ENCODE measurements around the gene CYP26B1.

CYP26B1 gene

DNA sequence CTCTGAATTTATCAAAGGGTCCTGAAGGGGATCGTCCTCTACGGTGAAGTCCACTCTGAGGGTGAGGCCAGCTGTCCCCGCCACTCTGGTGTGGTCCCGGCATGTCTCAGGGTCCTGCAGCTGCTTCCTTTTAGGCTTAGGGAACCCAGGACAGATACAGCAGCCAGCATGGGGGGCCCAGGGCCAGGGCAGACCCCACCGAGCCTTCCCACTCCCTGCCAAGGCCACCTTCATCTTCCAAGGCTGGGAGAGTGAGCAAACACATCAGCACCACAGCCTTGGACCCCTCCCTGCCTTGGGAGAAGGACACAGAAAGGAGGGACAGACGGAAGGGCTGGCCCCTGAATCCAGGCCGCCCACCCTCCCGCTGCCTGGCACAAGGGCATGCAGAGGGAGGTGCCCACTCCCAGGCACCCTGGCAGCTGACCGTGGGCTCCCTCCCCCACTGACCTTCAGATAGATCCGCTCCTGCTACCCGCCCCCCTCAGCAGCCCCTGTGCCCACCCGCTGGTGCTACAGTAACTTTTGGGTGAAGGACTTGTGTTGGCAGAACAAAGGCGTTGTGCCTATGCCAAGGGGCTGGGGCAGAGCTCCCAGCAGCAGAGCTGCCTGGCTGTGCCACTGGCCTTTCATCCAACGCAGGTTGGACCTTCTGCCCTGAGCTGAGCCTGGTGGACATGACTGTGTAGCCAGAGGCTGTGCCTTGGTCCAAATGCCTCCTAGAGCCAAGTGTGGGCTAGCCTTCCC is 7.6 kb downstream of the CYP26B1 start:
- Mint-ChIP-seq H3K36me3 (no peaks in the 10 kb centered on the region), H3K4me3 (no peak overlapping the region), H3K9me3 (no peaks in the 10 kb centered on the region), H3K27ac (no peak overlapping the region), H3K4me1 (peaks cover 13% of the 10 kb centered on the region)
- ATAC-seq (no peak), DNase-seq (ENCODE audit: low spot score in 2 of 2) (no peak)

DNA sequence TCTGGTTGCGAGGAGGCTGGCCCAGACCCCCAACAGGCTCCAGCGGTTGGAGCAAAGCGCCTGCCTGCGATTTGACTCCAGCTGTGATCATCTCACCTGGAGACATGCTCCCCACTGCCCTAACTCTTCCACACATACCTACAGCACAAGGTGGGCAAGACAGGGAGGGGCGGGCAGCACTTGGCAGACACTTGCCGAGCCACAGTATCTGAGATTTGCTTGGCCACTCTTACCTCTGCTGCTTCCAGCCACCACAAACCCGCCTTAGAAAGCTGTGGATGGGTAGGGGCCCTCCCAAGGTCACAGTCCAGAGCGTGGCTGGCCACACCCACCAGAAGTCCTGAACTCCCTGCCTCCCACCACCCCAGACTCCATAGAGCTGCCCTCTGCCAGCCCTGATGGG is 8.2 kb downstream of the CYP26B1 start:
- Mint-ChIP-seq H3K36me3 (no peaks in the 10 kb centered on the region), H3K4me3 (no peak overlapping the region), H3K9me3 (no peaks in the 10 kb centered on the region), H3K27ac (no peak overlapping the region), H3K4me1 (peaks cover 13% of the 10 kb centered on the region)
- no peak for ATAC-seq
- DNase-seq (ENCODE audit: low spot score in 2 of 2) = no peak

DNA sequence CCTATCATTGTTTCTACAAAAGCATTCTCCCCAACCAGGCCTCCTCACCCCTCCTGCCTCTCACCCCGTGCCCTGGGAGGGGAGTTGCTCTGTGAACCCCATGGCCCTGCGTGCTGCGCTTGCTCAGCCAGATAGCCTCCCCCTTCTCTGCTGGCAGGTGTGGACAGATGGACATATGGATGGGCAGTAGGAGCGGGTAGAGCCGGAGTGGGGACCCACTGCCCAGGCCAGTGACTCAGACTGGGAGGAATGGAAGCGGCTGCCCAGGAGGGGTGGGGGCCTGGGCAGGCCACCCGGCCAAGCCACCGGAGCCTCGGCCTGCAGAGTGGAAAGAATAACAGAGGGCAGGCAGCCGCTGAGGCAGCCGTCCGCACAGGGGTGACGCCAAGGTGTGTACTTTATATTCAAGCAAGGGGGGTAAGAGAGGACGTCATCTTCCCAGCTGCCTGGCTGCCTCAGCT is 8.7 kb downstream of the CYP26B1 start:
- no peaks in the 10 kb centered on the region for H3K36me3 Mint-ChIP-seq
- ATAC-seq = no peak
- no peak for DNase-seq (ENCODE audit: low spot score in 2 of 2)
- no peak overlapping the region for H3K27ac Mint-ChIP-seq
- no peaks in the 10 kb centered on the region for H3K9me3 Mint-ChIP-seq
- peaks cover 13% of the 10 kb centered on the region for H3K4me1 Mint-ChIP-seq
- H3K4me3 Mint-ChIP-seq = no peak overlapping the region

DNA sequence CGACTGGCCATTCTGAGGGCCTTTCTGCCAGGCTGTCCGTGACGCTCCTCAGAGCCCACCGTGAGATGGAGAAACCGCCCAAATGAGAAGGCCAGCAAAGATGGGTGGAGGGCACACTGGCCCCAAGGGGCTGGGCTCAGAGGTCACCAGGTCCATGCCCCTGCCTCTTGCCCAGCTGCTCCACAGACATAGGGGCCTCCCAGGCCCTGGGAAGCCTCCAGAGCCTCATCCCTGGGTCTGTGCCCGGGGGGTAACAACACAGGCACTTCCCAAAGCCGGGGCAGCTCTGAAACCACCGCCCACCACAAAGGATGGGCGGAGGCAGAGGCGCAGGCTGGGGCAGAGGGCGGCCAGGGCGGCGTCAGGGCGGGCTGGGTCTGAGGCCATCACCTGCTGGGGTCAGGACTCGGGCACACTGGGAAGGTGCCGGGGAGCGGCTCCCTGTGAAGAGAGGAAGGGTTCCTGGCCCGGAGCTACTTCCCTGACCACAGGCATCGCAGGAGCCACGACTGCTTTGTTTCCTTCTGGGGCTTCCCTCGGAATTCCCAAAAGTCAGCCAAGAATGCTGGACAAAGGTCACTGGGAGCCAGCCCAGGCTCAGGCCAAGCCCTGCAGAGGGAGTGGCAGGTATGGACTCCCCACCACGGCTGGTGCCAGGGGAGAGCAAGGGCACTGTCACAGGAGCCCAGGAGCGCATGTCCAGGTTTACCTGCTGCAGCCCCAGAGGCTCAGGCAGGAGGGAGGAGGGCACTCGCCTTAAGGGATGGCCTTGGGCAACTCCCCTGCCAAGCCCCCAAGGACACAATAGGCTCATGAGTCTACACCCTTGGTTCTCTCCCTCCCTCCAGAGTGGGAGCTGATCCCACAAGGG is 9.4 kb downstream of the CYP26B1 start:
- H3K9me3 Mint-ChIP-seq = no peaks in the 10 kb centered on the region
- DNase-seq (ENCODE audit: low spot score in 2 of 2) (no peak), ATAC-seq (no peak)
- peaks cover 7% of the 10 kb centered on the region for H3K4me1 Mint-ChIP-seq
- no peak overlapping the region for H3K4me3 Mint-ChIP-seq
- H3K27ac Mint-ChIP-seq = no peak overlapping the region
- H3K36me3 Mint-ChIP-seq = no peaks in the 10 kb centered on the region

DNA sequence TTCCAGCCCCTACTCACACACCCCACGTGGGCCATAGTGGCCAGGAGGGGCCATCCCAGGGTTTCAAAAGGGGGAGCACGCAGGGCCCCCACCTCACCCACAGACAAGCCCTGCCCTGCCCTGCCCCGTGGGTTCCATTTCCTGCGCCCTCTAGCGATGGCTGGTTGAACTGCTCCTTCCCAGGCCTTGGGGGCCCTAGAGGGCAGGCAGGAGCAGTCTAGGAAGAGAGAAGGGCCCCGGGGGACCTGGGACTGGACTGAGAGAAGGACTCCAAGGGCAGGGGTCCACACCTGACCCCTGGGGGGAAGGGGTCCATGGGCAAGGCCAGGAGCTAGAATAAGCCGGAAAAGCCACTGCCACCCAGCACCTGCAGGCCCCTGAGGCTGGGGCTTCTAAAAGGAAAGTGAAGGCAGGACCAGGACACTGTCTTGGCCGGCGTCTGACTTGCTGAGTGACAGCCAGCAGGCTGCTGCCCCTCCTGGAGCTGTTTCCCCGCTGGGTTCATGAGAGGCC is 10.1 kb downstream of the CYP26B1 start:
- Mint-ChIP-seq H3K4me3 (no peak overlapping the region), H3K27ac (no peak overlapping the region), H3K9me3 (no peaks in the 10 kb centered on the region), H3K36me3 (no peaks in the 10 kb centered on the region), H3K4me1 (peaks cover 7% of the 10 kb centered on the region)
- ATAC-seq (peak; percentile 60), DNase-seq (ENCODE audit: low spot score in 2 of 2) (peak; percentile 64 to 87)

DNA sequence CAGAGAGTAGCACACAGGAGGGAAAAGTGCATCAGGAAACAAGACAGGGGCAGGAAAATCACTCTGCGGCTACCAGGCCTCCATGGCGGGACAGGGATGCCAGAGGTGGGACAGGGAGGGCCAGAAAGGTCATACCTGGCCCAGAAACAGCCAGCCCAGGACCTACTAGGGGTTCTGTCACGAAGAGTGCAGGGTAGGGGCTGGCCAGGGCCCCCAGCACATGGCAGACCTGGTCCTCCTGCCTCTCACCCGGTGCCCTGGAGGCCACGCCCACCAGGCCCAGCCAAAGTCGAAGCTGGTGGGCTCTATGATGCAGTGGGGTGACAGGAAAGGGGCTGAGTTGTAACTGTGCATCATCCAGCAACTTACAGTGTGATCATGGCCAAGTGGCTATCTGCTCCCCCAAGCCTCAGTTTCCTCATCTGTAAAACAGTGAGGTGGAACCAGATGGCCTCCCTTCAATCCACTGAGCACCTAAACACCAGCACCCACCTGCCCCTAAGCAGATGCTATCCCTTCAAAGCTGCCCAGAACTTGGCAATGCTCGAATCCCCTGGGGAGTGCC is 10.6 kb downstream of the CYP26B1 start:
- Mint-ChIP-seq H3K4me3 (no peak overlapping the region), H3K9me3 (no peaks in the 10 kb centered on the region), H3K4me1 (peaks cover 7% of the 10 kb centered on the region), H3K36me3 (no peaks in the 10 kb centered on the region), H3K27ac (no peak overlapping the region)
- DNase-seq (ENCODE audit: low spot score in 2 of 2) (no peak), ATAC-seq (no peak)

DNA sequence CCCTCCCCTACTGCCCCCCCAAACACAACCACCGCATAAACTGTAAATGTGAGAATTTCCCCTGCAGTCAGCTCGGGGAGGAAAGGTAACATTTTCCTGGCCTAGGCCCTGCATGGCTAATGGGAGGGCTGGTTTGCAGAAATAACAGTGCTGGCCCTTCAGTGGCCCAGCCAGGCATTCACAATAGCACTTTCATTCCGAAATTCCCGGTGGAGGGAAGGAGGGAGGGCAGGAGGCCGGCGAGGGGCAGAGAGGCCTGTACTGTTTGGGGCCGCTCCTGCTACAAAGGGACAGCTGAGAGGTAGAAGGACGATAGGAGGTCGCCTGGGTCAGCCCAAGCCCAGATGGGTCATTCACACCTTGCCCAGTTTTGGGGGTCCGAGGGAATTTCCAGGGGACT is 11.3 kb downstream of the CYP26B1 start:
- no peak for DNase-seq (ENCODE audit: low spot score in 2 of 2)
- Mint-ChIP-seq H3K9me3 (no peaks in the 10 kb centered on the region), H3K36me3 (no peaks in the 10 kb centered on the region), H3K27ac (no peak overlapping the region), H3K4me1 (peaks cover 7% of the 10 kb centered on the region), H3K4me3 (no peak overlapping the region)
- ATAC-seq = no peak

DNA sequence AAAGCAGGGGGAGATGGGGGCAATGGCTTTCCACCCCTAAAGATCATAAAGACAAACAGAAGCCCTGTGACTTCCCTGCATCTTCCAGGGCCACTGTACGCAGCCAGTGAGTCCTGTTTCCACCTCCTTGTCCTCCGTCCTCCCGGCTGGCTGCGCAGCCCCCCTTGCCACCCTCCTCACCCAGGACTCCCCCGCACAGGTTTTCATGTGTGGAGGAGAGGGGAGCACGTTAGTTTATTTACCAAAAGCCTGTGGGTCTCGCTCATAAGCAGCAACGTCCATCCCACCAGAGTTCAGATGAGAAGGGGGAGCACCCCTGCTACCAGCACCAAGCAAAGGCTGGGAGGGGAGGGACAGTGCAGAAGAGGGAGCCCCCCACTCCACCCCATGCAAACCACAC is 11.7 kb downstream of the CYP26B1 start:
- H3K4me3 Mint-ChIP-seq = no peak overlapping the region
- H3K9me3 Mint-ChIP-seq = no peaks in the 10 kb centered on the region
- no peak for ATAC-seq
- H3K27ac Mint-ChIP-seq = no peak overlapping the region
- H3K4me1 Mint-ChIP-seq = peaks cover 7% of the 10 kb centered on the region
- H3K36me3 Mint-ChIP-seq = no peaks in the 10 kb centered on the region
- no peak for DNase-seq (ENCODE audit: low spot score in 2 of 2)

DNA sequence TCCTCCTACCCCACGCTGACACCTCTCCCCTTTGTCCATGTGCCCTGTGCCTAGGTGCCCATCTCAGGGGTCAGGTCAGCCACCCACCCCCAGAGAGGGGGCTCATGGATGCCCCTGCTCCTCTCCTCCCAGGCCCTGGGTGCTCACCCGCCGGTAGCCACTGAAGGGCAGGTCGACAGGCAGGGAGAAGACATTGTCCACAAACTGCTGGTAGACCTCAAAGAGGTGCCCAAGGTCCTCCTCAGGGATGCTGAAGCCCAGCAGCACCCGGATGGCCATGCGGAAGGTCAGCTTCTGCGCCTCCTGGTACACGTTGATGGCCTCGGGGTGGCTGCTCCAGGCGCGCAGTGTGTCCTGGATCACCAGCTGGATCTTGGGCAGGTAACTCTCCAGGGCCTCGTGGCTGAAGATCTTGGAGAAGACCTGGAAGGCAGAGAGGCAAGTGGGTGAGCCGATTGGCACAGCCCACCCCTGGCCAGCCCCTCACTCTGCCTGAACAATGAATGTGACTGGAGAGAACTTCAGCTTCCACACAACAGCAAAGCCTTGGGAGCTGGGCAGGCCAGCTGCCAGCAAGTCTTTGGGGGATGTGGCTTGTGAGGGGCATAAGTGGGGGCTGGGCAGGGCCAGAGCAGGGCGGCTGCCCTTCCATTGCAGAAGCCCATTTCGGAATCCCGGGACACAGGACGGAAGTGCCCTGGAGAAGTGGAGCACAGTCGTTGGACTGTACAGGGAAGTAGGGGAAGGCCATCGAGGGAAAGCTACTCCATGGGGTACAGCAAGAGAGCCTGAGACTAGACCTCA is 12.5 kb downstream of the CYP26B1 start:
- Mint-ChIP-seq H3K27ac (no peak overlapping the region), H3K4me1 (peaks cover 7% of the 10 kb centered on the region), H3K9me3 (no peaks in the 10 kb centered on the region), H3K4me3 (no peak overlapping the region), H3K36me3 (no peaks in the 10 kb centered on the region)
- DNase-seq (ENCODE audit: low spot score in 2 of 2) = no peak
- no peak for ATAC-seq

DNA sequence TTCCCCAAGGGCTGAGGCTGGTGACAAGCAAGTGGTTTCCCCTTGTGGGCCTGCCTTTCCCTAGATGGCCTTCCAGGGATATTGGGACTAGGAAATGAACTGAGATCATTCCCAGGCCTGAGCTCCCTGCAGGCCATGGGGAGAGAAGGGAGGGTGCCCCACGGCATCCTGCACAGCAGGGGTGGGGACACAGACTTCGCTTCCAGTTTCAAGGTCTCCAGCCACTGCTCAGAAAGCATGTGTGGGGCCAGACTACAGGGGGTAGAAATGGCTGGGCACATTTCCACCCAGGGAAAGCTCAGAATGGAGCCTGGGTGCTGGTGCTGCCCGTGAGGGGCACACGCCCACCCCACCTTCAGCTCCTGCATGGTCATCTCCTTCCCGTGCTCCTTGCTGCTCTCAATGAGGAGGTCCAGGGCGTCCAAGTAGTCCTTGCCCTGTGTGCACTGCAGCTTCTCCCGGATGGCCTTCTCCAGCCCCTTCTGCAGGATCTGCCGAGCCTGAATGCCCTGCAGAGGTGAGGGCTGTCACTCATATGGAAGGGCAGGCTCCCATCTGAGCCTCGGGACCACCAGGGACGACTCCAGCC is 13.2 kb downstream of the CYP26B1 start:
- ATAC-seq (no peak), DNase-seq (ENCODE audit: low spot score in 2 of 2) (no peak)
- Mint-ChIP-seq H3K4me3 (no peak overlapping the region), H3K9me3 (no peaks in the 10 kb centered on the region), H3K27ac (no peak overlapping the region), H3K36me3 (no peaks in the 10 kb centered on the region), H3K4me1 (peaks cover 7% of the 10 kb centered on the region)

DNA sequence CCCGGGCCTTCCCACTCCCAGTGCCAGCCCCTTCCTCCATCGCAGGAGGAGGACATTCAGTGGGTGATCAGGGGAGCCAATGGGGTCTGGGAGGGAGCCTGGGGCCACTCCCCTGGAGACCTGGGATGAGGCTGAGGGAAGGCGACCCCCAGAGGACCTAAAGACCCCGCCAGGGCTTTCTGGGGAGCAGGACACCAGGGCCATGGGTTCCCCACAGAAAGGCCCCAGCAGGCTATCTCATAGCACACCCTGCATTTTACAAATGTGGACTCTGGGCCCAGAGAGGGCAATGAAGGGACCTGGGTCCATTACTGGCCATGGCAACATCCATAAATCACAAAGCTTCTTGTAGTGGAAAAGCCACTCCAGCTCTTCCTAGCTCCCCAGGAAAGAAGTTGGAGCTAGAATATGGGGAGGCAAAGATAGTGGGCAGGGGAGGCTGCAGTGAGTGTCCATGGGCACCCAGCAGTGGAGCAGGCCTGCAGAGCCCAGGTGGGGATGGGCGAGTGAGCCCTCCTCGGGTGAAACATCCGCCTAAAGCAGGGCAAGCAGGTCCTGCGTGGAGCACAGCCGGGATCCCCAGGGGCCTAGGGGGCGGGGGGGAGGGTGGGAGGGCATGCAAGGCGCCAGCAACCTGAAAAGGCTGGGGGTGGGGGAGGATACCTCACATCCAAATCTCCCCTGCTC is 13.8 kb downstream of the CYP26B1 start:
- H3K4me1 Mint-ChIP-seq = peaks cover 7% of the 10 kb centered on the region
- ATAC-seq = no peak
- H3K4me3 Mint-ChIP-seq = no peak overlapping the region
- H3K27ac Mint-ChIP-seq = no peak overlapping the region
- DNase-seq (ENCODE audit: low spot score in 2 of 2) = no peak
- no peaks in the 10 kb centered on the region for H3K36me3 Mint-ChIP-seq
- H3K9me3 Mint-ChIP-seq = no peaks in the 10 kb centered on the region

DNA sequence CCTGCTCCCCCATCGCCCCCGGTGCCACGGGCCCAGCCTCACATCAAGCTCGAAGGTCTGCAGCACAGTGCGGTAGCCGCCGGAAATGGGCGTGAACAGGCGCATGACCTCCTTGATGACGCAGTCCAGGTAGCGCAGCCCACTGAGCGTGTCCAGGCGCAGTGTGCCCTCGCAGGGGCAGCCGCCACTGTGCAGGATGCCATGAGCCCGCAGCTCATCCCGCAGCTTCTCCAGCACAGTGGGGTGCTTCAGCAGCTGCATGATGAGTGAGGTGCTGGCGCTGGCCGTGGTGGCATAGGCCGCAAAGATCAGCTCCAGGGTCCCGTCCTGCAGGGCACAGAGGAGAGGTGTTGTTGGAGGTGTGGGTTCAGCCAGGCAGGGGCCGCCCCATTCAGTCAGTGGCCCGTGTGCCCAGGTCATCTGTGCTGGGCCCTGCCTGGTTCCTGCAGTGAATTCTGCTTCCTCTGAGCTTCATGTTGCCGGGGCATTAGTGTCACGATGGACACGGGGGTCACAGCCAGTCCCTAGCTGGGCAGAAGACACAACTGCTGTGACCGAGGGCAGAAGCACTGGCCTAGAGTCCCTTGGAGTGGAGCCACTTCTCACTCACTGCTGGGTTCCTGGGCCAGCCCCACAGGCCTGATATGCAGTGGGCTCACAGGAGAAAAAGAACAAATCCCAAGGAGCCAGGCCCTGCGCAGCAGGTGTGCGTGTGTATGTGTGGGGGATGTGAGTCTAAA is 14.5 kb downstream of the CYP26B1 start:
- ATAC-seq (no peak), DNase-seq (ENCODE audit: low spot score in 2 of 2) (no peak)
- peaks cover 7% of the 10 kb centered on the region for H3K4me1 Mint-ChIP-seq
- H3K36me3 Mint-ChIP-seq = no peaks in the 10 kb centered on the region
- H3K9me3 Mint-ChIP-seq = no peaks in the 10 kb centered on the region
- H3K4me3 Mint-ChIP-seq = no peak overlapping the region
- no peak overlapping the region for H3K27ac Mint-ChIP-seq

DNA sequence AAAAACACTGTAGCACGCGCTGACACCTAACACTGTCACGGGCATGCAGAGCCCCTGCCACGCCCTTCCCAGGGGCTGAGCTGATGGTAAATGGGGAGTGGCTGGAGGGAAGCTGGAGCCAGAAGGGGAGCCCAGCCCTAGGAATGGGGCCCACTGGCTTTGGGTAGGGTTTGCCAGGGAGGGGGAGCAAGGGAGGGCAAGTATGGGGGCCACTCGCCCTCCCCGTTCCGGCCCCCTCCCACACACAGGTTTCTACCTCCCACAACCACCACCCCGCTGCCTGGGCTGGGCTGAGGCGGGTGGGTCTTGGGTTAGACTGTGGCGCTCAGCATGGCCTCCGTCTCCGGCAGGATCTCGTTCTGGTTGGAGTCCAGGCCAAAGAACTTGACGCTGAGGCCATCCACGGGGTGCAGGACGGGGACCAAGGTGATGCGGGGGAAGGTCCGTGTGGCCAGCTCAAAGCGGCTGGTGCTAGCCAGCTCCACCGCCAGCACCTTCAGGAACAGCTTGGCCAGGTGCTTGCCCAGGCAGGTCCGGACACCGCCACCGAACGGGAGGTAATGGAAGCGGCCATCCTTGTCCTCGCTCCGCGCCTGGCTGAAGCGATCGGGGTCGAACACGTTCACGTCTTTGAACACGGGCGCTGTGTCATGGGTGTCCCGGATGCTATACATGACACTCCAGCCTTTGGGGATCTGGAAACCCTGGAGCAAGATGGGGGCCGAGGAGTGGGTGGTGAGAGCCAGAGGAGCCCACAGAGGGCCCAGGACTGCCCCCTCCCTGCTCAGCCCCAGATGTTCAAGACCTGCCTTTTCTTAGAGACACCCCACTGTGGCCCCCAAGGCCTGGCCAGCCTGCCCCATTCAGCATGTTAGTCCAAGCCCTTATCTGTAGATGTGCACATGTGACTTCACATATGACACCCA is 15.5 kb downstream of the CYP26B1 start:
- ATAC-seq (no peak), DNase-seq (ENCODE audit: low spot score in 2 of 2) (no peak)
- H3K36me3 Mint-ChIP-seq = no peaks in the 10 kb centered on the region
- H3K4me3 Mint-ChIP-seq = no peak overlapping the region
- H3K4me1 Mint-ChIP-seq = peaks cover under 1% of the 10 kb centered on the region
- H3K9me3 Mint-ChIP-seq = no peaks in the 10 kb centered on the region
- H3K27ac Mint-ChIP-seq = no peak overlapping the region
